Measurements from ENCODE around the gene DLGAP4.

DLGAP4 gene

DNA sequence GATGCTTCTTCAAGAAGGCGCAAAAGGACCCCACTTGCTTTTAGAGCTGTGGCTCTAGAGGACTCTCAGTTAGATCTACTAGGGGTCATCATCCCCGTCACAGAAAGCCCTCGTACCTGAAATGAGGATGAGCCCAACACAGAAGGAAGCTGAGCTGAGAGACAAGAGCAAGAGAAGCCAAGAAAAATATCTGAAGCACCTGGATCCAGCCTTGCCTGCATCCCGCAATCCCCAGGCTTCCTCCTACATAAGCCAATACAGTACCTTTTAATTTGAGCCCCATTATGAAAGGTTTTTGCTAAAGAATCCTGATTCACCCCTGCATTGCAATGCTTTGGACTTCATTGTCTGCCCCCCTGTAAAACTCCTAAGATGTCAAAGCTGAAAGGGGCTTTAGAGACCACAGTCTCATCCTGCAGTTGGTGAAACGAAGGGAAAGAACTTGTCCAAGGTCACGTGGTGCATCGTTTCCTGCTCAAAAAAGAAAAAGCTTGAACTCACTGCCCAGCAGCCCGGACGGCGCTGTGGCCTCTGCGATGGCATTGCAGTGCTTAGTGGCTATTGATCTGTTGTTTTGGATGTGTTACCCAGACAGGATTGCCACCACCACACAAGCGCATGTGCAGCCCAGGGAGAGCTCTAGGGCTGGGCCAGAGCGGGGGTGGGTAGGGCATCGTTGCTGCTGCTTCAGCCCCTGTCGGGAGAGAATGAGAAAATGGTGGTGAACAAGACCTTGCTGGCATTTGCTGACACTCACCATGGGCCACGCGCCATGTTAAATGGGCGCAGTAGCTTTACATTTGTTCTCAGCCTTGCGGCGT, 41.5 kb upstream of the DLGAP4 start:
- ChIA-PET POLR2A (no interaction called here), CTCF (interaction anchor here (0.6 kb wide), 1 partner anchor 337 kb away, joined by 3 read pairs; no protein-coding TSS in a partner anchor)
- no peak for DNase-seq (ENCODE audit: extremely low spot score)
- no peak for TF ChIP-seq FOXA1 (IDR thresholded peaks at IDR 0.05)
- no peak for TF ChIP-seq L3MBTL2 (conservative IDR thresholded peaks at IDR 0.05)
- TF ChIP-seq HDGF (IDR thresholded peaks at IDR 0.05; ENCODE audit: borderline replicate concordance): no peak
- TF ChIP-seq SP1 (IDR thresholded peaks at IDR 0.05): no peak

DNA sequence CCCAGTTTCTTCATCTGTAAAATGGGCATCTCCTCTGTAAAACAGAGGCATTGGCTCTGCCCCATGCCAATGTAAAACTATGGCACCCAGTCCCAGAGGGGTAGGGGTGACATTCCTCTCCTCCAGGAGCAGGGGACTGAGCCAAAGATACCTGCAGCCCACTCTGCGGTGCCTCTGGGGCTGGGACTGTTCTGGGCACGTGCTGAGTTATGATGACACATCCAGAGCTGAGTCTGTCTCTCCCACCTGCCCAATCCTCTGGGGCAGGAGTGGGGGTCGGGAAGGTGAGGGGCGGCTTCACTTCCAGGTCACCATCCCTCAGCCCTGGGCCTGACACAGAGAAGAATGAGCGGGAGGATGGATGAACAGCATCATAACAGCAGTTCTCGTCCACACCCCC, 40.0 kb upstream of the DLGAP4 start:
- DNase-seq (ENCODE audit: extremely low spot score): no peak
- TF ChIP-seq CTBP1 (IDR thresholded peaks at IDR 0.05; ENCODE audit: borderline replicate concordance) (no peak), LEF1 (IDR thresholded peaks at IDR 0.05; ENCODE audit: borderline replicate concordance) (no peak), SP1 (IDR thresholded peaks at IDR 0.05) (no peak), SUZ12 (IDR thresholded peaks at IDR 0.05) (no peak), NFRKB (IDR thresholded peaks at IDR 0.05) (no peak), HDGF (IDR thresholded peaks at IDR 0.05; ENCODE audit: borderline replicate concordance) (no peak), ELF4 (IDR thresholded peaks at IDR 0.05) (no peak), FOXM1 (IDR thresholded peaks at IDR 0.05; ENCODE audit: borderline replicate concordance) (no peak), BHLHE40 (IDR thresholded peaks at IDR 0.05; ENCODE audit: borderline replicate concordance) (no peak), FOXK2 (IDR thresholded peaks at IDR 0.05) (no peak), TARDBP (IDR thresholded peaks at IDR 0.05) (no peak), FOXA1 (IDR thresholded peaks at IDR 0.05) (no peak), L3MBTL2 (conservative IDR thresholded peaks at IDR 0.05) (no peak), ARNT (IDR thresholded peaks at IDR 0.05) (no peak), ZNF384 (IDR thresholded peaks at IDR 0.05) (no peak)
- TF ChIP-seq, protein P1, sequence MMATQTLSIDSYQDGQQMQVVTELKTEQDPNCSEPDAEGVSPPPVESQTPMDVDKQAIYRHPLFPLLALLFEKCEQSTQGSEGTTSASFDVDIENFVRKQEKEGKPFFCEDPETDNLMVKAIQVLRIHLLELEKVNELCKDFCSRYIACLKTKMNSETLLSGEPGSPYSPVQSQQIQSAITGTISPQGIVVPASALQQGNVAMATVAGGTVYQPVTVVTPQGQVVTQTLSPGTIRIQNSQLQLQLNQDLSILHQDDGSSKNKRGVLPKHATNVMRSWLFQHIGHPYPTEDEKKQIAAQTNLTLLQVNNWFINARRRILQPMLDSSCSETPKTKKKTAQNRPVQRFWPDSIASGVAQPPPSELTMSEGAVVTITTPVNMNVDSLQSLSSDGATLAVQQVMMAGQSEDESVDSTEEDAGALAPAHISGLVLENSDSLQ (IDR thresholded peaks at IDR 0.05): no peak
- ChIA-PET CTCF (no interaction called here), POLR2A (no interaction called here)

DNA sequence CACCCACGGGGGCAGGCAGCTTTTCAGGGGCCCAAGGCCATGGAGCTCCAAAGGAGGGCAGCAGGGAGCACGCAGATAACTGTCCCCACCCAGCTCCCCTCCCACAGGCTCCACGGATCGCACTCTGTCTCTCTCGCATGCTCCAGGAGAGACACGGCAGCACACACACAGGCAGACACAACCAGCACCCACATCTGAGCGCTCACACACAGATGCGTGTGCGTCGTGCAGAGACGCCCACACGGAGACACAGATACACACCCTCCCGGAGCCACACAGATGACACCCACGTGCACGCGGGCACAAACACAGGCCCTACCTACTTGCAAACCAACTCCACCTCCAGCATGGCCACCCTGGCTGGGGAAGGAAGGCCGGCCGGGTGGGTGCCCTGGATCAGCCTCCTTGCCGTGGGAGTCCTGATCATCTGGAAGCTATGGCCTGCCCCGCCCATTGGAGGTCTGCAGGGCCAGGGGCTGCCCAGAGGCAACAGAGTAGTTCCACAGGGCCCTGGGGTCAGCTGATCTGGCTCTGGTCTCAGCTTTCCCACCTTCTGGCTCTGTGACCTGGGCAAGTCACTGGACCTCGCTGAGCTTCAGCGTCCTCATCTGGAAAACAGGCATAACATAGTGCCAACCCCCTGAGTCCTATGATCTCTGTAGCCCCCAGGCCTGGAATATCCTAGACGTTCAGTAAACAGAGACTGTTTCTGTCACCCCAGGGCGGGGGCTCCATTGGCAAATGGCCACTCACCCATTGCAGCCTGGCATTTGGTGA, 38.3 kb upstream of the DLGAP4 start:
- no peak for TF ChIP-seq SUZ12 (IDR thresholded peaks at IDR 0.05)
- TF ChIP-seq FOXA1 (IDR thresholded peaks at IDR 0.05): no peak
- no peak for TF ChIP-seq SP1 (IDR thresholded peaks at IDR 0.05)
- TF ChIP-seq FOXK2 (IDR thresholded peaks at IDR 0.05): no peak
- TF ChIP-seq ELF4 (IDR thresholded peaks at IDR 0.05): no peak
- TF ChIP-seq LEF1 (IDR thresholded peaks at IDR 0.05; ENCODE audit: borderline replicate concordance): no peak
- TF ChIP-seq L3MBTL2 (conservative IDR thresholded peaks at IDR 0.05): no peak
- no peak for TF ChIP-seq NFRKB (IDR thresholded peaks at IDR 0.05)
- no peak for TF ChIP-seq ZNF384 (IDR thresholded peaks at IDR 0.05)
- TF ChIP-seq BHLHE40 (IDR thresholded peaks at IDR 0.05; ENCODE audit: borderline replicate concordance): no peak
- no peak for TF ChIP-seq CTBP1 (IDR thresholded peaks at IDR 0.05; ENCODE audit: borderline replicate concordance)
- TF ChIP-seq, protein P1 (IDR thresholded peaks at IDR 0.05): no peak
- no peak for TF ChIP-seq ARNT (IDR thresholded peaks at IDR 0.05)
- no peak for DNase-seq (ENCODE audit: extremely low spot score)
- ChIA-PET CTCF (no interaction called here), POLR2A (no interaction called here)

DNA sequence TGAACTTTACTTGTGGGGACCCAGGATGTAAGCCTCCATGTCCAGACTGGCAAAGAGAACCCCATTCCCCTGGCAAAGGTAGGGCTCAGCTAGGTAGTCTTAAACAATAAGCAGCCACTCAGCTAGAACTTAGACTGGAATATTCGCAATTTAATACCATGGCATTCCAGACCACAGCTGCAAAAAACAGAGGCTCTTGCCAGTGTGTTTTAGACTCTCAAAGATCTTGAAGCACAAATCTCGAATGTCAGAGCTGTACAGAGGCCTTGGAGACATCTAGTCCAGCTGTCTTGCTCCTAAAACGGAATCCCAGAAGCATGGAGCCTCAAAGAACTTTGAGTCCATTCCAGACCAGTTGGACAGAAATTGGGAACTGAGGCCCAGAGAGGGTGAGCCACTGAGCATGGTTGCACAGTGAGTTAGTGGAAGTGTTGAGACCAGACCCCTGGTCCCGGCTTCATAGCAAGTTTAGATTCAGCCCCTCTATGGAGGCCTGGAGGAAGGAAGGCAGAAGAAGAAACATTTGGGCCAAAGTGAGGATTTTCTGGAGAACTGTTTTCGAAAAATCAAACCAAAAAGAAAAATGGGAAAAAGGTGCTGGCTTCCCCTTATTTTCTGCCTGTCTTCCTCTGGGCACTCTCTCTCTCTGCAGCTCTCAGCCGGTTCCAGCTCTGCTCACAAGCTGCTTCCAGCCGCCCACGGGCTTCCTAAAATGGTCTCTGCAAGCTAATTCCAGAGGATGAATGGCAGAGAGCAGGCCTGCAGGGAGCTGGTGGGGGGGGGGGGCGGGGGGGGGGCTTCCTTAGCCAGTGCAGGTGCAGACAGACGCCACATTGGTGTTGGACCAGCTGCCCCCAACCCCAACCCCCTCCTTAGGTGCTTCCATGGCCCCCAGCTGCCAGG, 37.4 kb upstream of the DLGAP4 start:
- CTCF ChIA-PET: no interaction called here

DNA sequence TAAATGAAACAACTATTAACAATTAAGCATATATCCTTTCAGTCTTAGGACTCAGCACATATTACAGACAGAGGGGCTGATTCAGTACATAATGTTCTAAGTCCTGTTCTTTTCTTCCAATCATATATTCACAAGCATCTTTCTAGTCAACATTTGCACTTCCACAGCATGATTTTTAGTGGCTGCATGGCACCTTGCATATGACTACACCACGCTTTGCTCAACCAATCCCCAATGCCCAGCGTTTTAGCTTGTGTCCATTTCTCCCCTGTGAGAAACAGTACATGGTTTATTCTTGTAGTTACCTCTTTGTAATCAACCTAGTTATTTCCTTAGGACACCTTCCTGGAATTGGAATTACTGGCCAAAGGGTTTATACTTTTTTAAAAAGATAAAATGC, 36.6 kb upstream of the DLGAP4 start:
- POLR2A ChIA-PET: no interaction called here
- TF ChIP-seq ARNT (IDR thresholded peaks at IDR 0.05) (no peak), NFRKB (IDR thresholded peaks at IDR 0.05) (no peak), FOXA1 (IDR thresholded peaks at IDR 0.05) (no peak), FOXM1 (IDR thresholded peaks at IDR 0.05; ENCODE audit: borderline replicate concordance) (no peak), ZNF384 (IDR thresholded peaks at IDR 0.05) (no peak), BHLHE40 (IDR thresholded peaks at IDR 0.05; ENCODE audit: borderline replicate concordance) (no peak), ELF4 (IDR thresholded peaks at IDR 0.05) (no peak), LEF1 (IDR thresholded peaks at IDR 0.05; ENCODE audit: borderline replicate concordance) (no peak), HDGF (IDR thresholded peaks at IDR 0.05; ENCODE audit: borderline replicate concordance) (no peak), TARDBP (IDR thresholded peaks at IDR 0.05) (no peak), SP1 (IDR thresholded peaks at IDR 0.05) (no peak)
- TF ChIP-seq, protein P1 (IDR thresholded peaks at IDR 0.05): no peak
- CTCF ChIA-PET: no interaction called here
- DNase-seq (ENCODE audit: extremely low spot score): no peak

More for the DNA sequence above, 37.4 kb upstream of the DLGAP4 start:
- DNase-seq (ENCODE audit: extremely low spot score): no peak
- TF ChIP-seq ZNF384 (IDR thresholded peaks at IDR 0.05): no peak
- TF ChIP-seq FOXA1 (IDR thresholded peaks at IDR 0.05): no peak
- POLR2A ChIA-PET: no interaction called here
